Activated T-helper 1 cell treated with Interleukin-2 at 50 U/mL for 16 hours (primary cell): Measurements from ENCODE around the gene ECE2.
"Not testable (repeated sequence)": the region's sequence is repeated elsewhere in the genome, so short reads cannot be mapped to it uniquely, and the experiment has no call there.

Experiments used
- DNase-seq: peaks from one replicate; pipeline ENCODE4 v3.0.0-alpha.2; 2020; ENCODE audit warnings: low read depth

The ECE2 gene

GRCh38 chr3:184267249-184267648 lies 8.6 kb upstream of the ECE2 start:
- DNase-seq = not testable (repeated sequence)

GRCh38 chr3:184272269-184272668 lies 3.6 kb upstream of the ECE2 start:
- DNase-seq = no peak

GRCh38 chr3:184275381-184275701 lies 481 bp upstream of the ECE2 start:
- DNase-seq = no peak

GRCh38 chr3:184277366-184277765 lies 1.5 kb downstream of the ECE2 start:
- DNase-seq = no peak

GRCh38 chr3:184282941-184283340 lies 7.1 kb downstream of the ECE2 start:
- no peak for DNase-seq

GRCh38 chr3:184283681-184284080 lies 7.9 kb downstream of the ECE2 start:
- DNase-seq = no peak

GRCh38 chr3:184284696-184285095 lies 8.9 kb downstream of the ECE2 start:
- DNase-seq = no peak

- peak; percentile 44 for DNase-seq
Measured at GRCh38 chr3:184289426-184289938, 13.7 kb downstream of the ECE2 start.

- DNase-seq = no peak
Measured at GRCh38 chr3:184290331-184290730, 14.5 kb downstream of the ECE2 start.

- DNase-seq = no peak
Measured at GRCh38 chr3:184291044-184291737, 15.4 kb downstream of the ECE2 start.

GRCh38 chr3:184291738-184292445 lies 16.1 kb downstream of the ECE2 start:
- no peak for DNase-seq

GRCh38 chr3:184295771-184296170 lies 19.9 kb downstream of the ECE2 start:
- DNase-seq = no peak

- no peak for DNase-seq
Measured at GRCh38 chr3:184296616-184297015, 20.8 kb downstream of the ECE2 start.

GRCh38 chr3:184298759-184299487 lies 23.1 kb downstream of the ECE2 start, which contains the start of gene PSMD2:
PSMD2 (plus strand) TSS chr3:184299241; CDS start chr3:184299267, 26 bp downstream.
- peak; percentile 98 for DNase-seq

- no peak for DNase-seq
Measured at GRCh38 chr3:184299488-184300377, 23.9 kb downstream of the ECE2 start.

- no peak for DNase-seq
Measured at GRCh38 chr3:184300378-184300720, 24.5 kb downstream of the ECE2 start.

- DNase-seq = no peak
Measured at GRCh38 chr3:184305577-184305976, 29.8 kb downstream of the ECE2 start.

- no peak for DNase-seq
Measured at GRCh38 chr3:184306341-184306972, 30.6 kb downstream of the ECE2 start.

GRCh38 chr3:184307915-184308314 lies 32.1 kb downstream of the ECE2 start:
- DNase-seq = no peak

GRCh38 chr3:184308744-184309143 lies 32.9 kb downstream of the ECE2 start:
- DNase-seq = no peak

GRCh38 chr3:184311633-184312032 lies 35.8 kb downstream of the ECE2 start:
- DNase-seq = no peak

GRCh38 chr3:184314363-184314699 lies 38.5 kb downstream of the ECE2 start, which contains the start of gene EIF4G1:
EIF4G1 (plus strand) TSS chr3:184314606; CDS start chr3:184315797, 1,191 bp downstream.
- peak; percentile 90 for DNase-seq
